Measurements from ENCODE around the gene FREM2.

DNA sequence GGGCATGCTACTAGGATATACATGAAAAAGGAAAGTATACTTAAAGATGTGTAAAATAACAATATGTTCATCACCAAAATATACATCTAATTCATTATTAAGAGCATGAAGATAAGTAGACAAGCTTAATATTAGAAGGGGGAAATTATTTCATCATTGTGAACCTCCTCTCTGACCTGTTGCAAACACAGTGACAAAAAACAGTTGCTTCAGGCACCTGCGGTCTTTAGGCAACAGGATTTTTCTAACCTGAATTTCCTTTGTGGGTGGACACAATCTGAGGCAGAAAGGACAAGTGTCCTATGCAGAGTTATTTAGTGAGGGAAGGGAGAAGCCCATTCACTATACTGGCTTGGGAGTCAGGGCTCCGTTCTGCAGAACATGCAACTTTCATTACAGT is 6.3 kb downstream of the FREM2 start:
- TF ChIP-seq, protein P1, sequence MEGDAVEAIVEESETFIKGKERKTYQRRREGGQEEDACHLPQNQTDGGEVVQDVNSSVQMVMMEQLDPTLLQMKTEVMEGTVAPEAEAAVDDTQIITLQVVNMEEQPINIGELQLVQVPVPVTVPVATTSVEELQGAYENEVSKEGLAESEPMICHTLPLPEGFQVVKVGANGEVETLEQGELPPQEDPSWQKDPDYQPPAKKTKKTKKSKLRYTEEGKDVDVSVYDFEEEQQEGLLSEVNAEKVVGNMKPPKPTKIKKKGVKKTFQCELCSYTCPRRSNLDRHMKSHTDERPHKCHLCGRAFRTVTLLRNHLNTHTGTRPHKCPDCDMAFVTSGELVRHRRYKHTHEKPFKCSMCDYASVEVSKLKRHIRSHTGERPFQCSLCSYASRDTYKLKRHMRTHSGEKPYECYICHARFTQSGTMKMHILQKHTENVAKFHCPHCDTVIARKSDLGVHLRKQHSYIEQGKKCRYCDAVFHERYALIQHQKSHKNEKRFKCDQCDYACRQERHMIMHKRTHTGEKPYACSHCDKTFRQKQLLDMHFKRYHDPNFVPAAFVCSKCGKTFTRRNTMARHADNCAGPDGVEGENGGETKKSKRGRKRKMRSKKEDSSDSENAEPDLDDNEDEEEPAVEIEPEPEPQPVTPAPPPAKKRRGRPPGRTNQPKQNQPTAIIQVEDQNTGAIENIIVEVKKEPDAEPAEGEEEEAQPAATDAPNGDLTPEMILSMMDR (conservative IDR thresholded peaks at IDR 0.05; ENCODE audit: low read depth, low read length): no peak
- no peak for TF ChIP-seq EZH2 (IDR thresholded peaks at IDR 0.05; ENCODE audit: low read length, unreplicated experiment)

All from PC-3 (cell line).